ENCODE results near the gene PTPRD.

Gene PTPRD

GRCh38 chr9:10204276-10204675, 408.5 kb downstream of the PTPRD start:
- DNase-seq (ENCODE audit: low read depth, low spot score) = no peak
- ChIA-PET CTCF (no interaction called here), POLR2A (no interaction called here)
- H3K4me3 ChIP-seq (ENCODE audit: low read depth, low read length) = no peak overlapping the region
- no peak for TF ChIP-seq CTCF (IDR thresholded peaks at IDR 0.05; ENCODE audit: insufficient read depth, low read length, missing control alignments)

GRCh38 chr9:10173561-10173960, 439.2 kb downstream of the PTPRD start:
- POLR2A ChIA-PET = no interaction called here
- no peak overlapping the region for H3K4me3 ChIP-seq (ENCODE audit: low read depth, low read length)
- CTCF ChIA-PET = no interaction called here
- TF ChIP-seq CTCF (IDR thresholded peaks at IDR 0.05; ENCODE audit: insufficient read depth, low read length, missing control alignments) = no peak
- no peak for DNase-seq (ENCODE audit: low read depth, low spot score)

GRCh38 chr9:10172476-10172875, 440.3 kb downstream of the PTPRD start:
- no peak for TF ChIP-seq CTCF (IDR thresholded peaks at IDR 0.05; ENCODE audit: insufficient read depth, low read length, missing control alignments)
- ChIA-PET CTCF (no interaction called here), POLR2A (no interaction called here)
- no peak for DNase-seq (ENCODE audit: low read depth, low spot score)
- no peak overlapping the region for H3K4me3 ChIP-seq (ENCODE audit: low read depth, low read length)

GRCh38 chr9:10168241-10168640, 444.6 kb downstream of the PTPRD start:
- CTCF ChIA-PET = no interaction called here
- TF ChIP-seq CTCF (IDR thresholded peaks at IDR 0.05; ENCODE audit: insufficient read depth, low read length, missing control alignments) = no peak
- H3K4me3 ChIP-seq (ENCODE audit: low read depth, low read length) = no peak overlapping the region
- no peak for DNase-seq (ENCODE audit: low read depth, low spot score)
- POLR2A ChIA-PET = no interaction called here

GRCh38 chr9:10148796-10149195, 464.0 kb downstream of the PTPRD start:
- CTCF ChIA-PET = no interaction called here
- POLR2A ChIA-PET = no interaction called here
- no peak overlapping the region for H3K4me3 ChIP-seq (ENCODE audit: low read depth, low read length)
- no peak for DNase-seq (ENCODE audit: low read depth, low spot score)
- TF ChIP-seq CTCF (IDR thresholded peaks at IDR 0.05; ENCODE audit: insufficient read depth, low read length, missing control alignments) = no peak

- POLR2A ChIA-PET = no interaction called here
- no peak overlapping the region for H3K4me3 ChIP-seq (ENCODE audit: low read depth, low read length)
- TF ChIP-seq CTCF (IDR thresholded peaks at IDR 0.05; ENCODE audit: insufficient read depth, low read length, missing control alignments) = no peak
- CTCF ChIA-PET = no interaction called here
- DNase-seq (ENCODE audit: low read depth, low spot score) = no peak
These were observed 466.1 kb downstream of the PTPRD start for GRCh38 chr9:10146517-10147331.

Measured in AG04449 (cell line).